ENCODE data around the gene ATP4A.

ATP4A gene

DNA sequence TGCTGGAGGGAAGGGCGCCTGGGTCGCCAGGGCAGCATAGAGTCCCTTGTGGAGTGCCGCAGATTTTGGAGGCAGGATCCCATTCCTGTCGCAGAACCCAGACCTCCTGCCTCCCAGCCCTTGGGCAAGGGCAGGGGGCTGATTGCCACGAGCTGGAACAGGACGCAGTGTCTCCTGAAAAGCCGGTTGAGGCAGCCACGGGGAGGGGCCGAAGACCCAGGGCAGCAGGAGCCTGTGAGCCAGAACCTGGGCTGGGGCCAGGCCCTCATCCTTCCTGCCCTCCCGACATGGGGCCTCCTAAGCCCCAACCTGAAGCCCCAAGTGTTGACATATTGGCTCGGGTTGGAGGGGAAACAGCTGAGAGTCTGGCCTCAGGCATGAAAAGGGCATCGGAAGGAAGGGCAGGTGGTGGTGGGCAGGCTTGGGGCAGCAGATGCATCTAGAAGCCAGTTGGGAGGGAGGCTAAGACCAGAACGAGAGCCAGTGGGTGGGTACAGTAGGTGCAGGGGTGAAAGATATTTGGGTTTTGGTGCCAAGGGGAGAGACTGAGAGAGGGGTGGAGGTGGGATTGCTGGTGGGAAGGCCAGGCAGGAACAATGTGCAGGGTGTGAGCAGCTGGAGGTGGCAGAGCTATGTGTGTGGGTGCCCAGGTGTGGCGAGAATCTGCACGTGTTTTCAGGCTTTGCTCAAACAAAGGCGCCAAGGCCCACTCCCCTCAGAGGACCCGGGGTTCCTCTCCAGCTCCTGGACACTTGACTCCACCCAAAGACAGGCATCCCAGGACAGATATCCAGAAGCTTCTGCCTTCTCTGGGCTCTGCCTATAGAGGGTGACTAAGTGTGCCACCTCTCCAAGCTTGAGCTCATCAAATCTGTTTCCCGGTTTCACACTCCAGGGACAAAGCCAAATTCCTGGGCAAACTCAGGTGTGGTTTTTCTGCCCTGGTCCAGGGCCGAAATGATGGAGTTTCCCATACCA lies 33.9 kb downstream of the ATP4A start:
- DNase-seq (ENCODE audit: extremely low read depth, low read depth) = no peak
- TF ChIP-seq, protein P1, sequence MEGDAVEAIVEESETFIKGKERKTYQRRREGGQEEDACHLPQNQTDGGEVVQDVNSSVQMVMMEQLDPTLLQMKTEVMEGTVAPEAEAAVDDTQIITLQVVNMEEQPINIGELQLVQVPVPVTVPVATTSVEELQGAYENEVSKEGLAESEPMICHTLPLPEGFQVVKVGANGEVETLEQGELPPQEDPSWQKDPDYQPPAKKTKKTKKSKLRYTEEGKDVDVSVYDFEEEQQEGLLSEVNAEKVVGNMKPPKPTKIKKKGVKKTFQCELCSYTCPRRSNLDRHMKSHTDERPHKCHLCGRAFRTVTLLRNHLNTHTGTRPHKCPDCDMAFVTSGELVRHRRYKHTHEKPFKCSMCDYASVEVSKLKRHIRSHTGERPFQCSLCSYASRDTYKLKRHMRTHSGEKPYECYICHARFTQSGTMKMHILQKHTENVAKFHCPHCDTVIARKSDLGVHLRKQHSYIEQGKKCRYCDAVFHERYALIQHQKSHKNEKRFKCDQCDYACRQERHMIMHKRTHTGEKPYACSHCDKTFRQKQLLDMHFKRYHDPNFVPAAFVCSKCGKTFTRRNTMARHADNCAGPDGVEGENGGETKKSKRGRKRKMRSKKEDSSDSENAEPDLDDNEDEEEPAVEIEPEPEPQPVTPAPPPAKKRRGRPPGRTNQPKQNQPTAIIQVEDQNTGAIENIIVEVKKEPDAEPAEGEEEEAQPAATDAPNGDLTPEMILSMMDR (IDR thresholded peaks at IDR 0.05; ENCODE audit: low read depth, low read length) = no peak

DNA sequence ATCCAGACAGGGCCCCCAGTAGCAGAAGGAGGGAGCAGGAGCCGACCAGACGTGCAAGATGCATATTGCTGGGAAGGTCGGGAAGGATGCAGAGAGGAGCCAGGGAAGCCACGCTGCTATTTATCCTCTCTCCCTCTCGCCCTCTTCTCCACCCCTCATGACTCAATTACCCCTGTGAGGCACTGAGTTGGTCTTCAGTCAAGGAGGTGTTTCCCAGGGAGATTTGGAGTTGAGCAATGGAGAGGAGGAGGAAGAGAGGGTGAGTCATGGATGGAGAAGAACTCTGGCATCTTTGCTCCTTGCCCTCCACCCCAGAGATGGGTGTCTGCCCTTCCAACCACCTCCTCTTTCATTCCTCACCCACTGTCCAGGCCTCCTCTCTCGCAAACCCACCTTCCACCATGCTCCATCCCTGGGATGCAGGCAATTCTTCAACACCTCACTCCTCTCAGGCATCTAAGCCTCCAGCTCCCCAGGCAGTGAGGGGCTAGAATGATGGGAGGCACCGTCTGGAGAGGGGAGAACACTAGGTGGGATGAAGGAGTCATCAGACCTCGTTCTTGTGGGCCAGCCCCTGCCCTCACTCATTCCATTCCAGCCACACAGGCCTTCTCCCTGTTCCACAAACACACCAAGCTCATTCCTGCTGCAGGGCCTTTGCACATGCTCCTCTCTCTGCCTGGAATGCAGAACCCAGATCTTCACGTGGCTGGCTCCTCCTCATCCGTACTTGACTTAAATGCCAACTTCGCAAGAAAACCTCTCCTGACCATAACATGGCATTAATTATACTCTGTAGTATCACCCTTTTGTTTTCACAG lies 35.0 kb downstream of the ATP4A start, which contains the start of gene SBSN:
Gene SBSN (minus strand): TSS at position 94 of the 821 bp plus-strand sequence. CDS start 30 bp downstream, at position 64.
- DNase-seq (ENCODE audit: extremely low read depth, low read depth) = peak; percentile 28
- TF ChIP-seq, protein P1 (IDR thresholded peaks at IDR 0.05; ENCODE audit: low read depth, low read length) = no peak

DNA sequence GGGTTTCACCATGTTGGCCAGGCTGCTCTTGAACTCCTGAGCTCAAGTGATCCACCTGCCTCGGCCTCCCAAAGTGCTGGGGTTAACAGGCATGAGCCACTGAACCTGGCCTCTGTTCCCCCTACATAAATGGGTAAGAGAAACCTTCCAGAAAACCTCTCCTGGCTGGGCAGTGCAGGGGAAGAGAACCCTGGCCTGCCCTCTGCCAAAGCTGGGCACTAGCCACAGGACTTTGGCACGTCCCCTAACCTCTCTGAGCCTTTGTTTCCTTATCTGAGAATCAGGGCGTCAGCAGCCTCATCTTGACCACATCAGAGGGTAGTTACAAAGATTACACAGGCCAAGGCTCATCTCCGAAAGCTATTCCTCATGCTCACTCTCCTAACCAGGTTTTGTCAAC lies 37.6 kb downstream of the ATP4A start:
- no peak for DNase-seq (ENCODE audit: extremely low read depth, low read depth)
- TF ChIP-seq, protein P1 (IDR thresholded peaks at IDR 0.05; ENCODE audit: low read depth, low read length) = no peak

DNA sequence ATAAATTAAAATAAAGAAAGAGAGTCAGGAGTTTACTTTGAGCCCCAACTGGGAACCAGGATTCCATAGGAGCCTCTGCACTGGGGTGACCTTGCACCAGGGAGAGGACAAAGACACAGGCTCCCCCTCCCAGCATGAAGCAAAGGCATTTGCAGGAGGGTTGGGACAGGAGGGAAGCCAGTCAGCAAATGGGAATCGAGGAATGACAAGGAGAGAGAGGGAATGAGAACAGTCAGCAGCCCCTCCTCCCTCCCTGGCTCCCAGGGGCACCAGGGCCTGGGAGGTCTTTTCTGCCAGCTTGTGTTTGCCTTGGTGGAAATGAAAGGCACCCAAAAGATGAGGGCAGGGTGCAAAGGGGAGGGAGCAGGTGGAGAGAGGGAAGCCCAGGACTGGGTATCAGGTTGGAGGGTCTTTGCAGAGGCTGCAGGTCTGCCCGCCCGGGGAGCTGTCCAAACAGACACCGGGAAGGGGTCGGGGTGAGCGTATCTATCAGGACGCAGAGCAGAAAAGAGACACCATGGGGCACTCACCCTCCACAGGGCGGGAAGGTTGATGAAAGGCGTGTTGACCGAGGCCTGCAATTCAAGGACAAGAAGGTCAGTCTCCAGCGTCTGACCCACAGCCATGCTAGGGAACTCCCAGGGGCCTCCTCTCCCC lies 39.1 kb downstream of the ATP4A start:
- TF ChIP-seq, protein P1 (IDR thresholded peaks at IDR 0.05; ENCODE audit: low read depth, low read length) = no peak
- no peak for DNase-seq (ENCODE audit: extremely low read depth, low read depth)

DNA sequence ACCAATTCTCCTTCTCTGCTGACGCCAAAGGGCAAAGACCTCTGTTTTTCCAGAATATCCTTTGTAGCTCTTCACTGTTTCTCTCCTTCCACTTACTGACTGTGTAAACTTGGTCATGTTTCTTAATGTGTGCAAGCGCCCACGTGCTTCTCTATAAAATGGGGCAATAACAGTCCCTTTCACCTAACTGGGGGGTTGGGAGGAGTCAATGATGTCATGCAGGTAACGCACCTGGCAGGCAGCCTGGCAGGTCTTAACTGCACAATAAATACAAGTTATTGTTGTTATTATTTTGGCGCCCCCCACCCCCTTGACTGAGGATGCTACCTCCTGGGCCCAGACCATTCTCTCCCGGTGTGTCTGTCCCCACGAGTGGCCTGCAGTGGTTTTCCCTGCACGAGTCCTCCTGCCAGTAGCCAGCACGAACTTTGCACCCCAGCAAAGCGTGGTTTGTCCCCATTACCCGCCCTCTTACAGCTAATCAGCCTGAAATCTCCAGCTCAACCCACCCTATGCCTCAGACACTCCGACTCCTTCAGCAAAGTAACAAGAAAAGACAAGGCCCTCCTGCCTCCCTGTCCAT lies 40.6 kb downstream of the ATP4A start:
- TF ChIP-seq, protein P1 (IDR thresholded peaks at IDR 0.05; ENCODE audit: low read depth, low read length) = no peak
- no peak for DNase-seq (ENCODE audit: extremely low read depth, low read depth)

DNA sequence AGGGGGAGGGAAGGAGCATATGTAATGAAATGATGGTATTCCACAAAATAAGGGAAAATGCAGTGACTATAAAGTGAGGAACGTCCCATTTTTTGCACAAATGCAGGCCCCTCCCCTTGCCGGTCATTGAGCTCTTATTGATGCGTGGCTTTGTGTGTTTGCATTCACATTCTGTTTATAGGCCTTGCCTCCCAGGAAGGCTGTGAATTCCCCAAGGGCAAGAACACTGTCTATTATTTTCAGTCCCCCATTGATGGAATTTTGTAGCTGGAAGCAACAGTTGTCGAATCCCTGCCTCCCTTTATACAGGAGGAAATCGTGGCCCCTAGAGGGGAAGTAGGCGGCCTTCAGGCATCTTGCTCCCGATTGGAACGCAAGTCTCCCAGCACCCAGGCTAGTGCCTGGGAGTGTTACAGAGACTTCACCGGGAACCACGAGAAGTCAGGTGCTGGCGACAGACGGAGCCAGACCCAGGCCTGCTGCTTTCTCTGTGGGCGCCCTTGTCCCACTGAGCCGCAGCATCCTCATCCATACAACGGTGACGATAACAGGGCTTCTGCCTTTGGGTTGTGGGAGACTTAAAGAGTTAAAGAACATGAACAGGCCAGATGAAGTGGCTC lies 42.2 kb downstream of the ATP4A start:
- TF ChIP-seq, protein P1 (IDR thresholded peaks at IDR 0.05; ENCODE audit: low read depth, low read length) = no peak
- DNase-seq (ENCODE audit: extremely low read depth, low read depth) = no peak
